PFSK-1 (cell line): ENCODE results near the gene METTL16.

ENCODE experiments used
- POLR2AphosphoS5 ChIP-seq: IDR thresholded peaks from 2 replicates; pipeline ENCODE4 v1.6.1; 2012; ENCODE audit warnings: low read depth, mild to moderate bottlenecking, control low read depth, low read length, moderate library complexity
- TAF1 ChIP-seq: IDR thresholded peaks from 2 replicates; pipeline ENCODE4 v1.6.1; 2012; ENCODE audit warnings: low read length, control low read depth, borderline replicate concordance; ENCODE audit not compliant: insufficient read depth
- TF ChIP-seq, protein P1 (sequence below), 2 experiments: IDR thresholded peaks; 2 replicates each; pipeline versions ENCODE4 v1.6.1 to v1.8.0; 2011 to 2012; ENCODE audit warnings: low read depth in 2 of 2, low read length in 2 of 2, control low read depth in 1 of 2, inconsistent platforms in 1 of 2, mild to moderate bottlenecking in 1 of 2, moderate library complexity in 1 of 2; ENCODE audit not compliant: insufficient read depth in 1 of 2

DNA sequence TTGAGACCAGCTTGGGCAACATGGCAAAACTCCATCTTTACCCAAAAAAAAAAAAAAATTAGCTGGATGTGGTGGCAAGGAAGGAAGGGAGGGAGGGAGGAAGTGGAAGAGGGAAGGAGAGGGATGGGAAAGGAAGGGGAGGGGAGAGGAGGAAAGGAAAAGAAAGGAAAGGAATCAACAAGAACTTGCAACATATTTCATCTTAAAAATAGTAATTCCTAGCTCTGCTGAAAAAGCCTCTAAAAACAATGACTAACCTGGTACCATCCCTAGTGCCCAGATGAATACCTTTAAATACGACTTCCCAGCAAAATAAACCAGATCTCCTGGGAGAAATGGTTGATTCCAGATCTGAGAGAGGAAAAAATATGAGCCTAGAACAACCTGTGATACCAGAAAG is 83.8 kb downstream of the METTL16 start:
- TF ChIP-seq, protein P1, sequence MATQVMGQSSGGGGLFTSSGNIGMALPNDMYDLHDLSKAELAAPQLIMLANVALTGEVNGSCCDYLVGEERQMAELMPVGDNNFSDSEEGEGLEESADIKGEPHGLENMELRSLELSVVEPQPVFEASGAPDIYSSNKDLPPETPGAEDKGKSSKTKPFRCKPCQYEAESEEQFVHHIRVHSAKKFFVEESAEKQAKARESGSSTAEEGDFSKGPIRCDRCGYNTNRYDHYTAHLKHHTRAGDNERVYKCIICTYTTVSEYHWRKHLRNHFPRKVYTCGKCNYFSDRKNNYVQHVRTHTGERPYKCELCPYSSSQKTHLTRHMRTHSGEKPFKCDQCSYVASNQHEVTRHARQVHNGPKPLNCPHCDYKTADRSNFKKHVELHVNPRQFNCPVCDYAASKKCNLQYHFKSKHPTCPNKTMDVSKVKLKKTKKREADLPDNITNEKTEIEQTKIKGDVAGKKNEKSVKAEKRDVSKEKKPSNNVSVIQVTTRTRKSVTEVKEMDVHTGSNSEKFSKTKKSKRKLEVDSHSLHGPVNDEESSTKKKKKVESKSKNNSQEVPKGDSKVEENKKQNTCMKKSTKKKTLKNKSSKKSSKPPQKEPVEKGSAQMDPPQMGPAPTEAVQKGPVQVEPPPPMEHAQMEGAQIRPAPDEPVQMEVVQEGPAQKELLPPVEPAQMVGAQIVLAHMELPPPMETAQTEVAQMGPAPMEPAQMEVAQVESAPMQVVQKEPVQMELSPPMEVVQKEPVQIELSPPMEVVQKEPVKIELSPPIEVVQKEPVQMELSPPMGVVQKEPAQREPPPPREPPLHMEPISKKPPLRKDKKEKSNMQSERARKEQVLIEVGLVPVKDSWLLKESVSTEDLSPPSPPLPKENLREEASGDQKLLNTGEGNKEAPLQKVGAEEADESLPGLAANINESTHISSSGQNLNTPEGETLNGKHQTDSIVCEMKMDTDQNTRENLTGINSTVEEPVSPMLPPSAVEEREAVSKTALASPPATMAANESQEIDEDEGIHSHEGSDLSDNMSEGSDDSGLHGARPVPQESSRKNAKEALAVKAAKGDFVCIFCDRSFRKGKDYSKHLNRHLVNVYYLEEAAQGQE (IDR thresholded peaks at IDR 0.05; ENCODE audit: insufficient read depth in 1 of 2, low read depth in 2 of 2, low read length in 2 of 2), result no peak
- TF ChIP-seq POLR2AphosphoS5, result no peak
- no peak for TF ChIP-seq TAF1
